Fibroblast of skin of left biceps (primary cell): ENCODE measurements around the gene IL17RC.
"Not testable (repeated sequence)": the region's sequence is repeated elsewhere in the genome, so short reads cannot be mapped to it uniquely, and the experiment has no call there.

ENCODE experiments used
- DNase-seq, 2 experiments: peaks; one replicate each; pipeline ENCODE4 v3.0.0-alpha.2; 2013; ENCODE audit warnings: low read depth in 2 of 2

Gene IL17RC

GRCh38 chr3:9915254-9916141 is 1.4 kb upstream of the IL17RC start:
- no peak for DNase-seq

GRCh38 chr3:9916346-9916733 is 558 bp upstream of the IL17RC start:
- no peak for DNase-seq

- DNase-seq = no peak
Measured at GRCh38 chr3:9917820-9918219, 922 bp downstream of the IL17RC start.

GRCh38 chr3:9918261-9919038 is 1.6 kb downstream of the IL17RC start:
- no peak for DNase-seq

GRCh38 chr3:9928158-9928557 is 11.3 kb downstream of the IL17RC start:
- DNase-seq = no peak

- no peak for DNase-seq
Measured at GRCh38 chr3:9930804-9931418, 14.0 kb downstream of the IL17RC start.

- no peak for DNase-seq
Measured at GRCh38 chr3:9932535-9932842, 15.6 kb downstream of the IL17RC start.

- DNase-seq = no peak
Measured at GRCh38 chr3:9932843-9933560, 16.1 kb downstream of the IL17RC start.

GRCh38 chr3:9933561-9934234 is 16.8 kb downstream of the IL17RC start, which contains the start of gene CRELD1:
Gene CRELD1, plus strand, starts transcription at chr3:9933834. Its CDS starts 605 bp downstream, at chr3:9934439.
- peak; percentile 52 to 62 for DNase-seq

GRCh38 chr3:9934235-9934621 is 17.3 kb downstream of the IL17RC start:
- no peak for DNase-seq

GRCh38 chr3:9934993-9935392 is 18.1 kb downstream of the IL17RC start:
- DNase-seq = no peak

GRCh38 chr3:9935966-9936510 is 19.1 kb downstream of the IL17RC start:
- no peak for DNase-seq

- no peak for DNase-seq
Measured at GRCh38 chr3:9937486-9938238, 20.8 kb downstream of the IL17RC start.

- DNase-seq = no peak
Measured at GRCh38 chr3:9938966-9939365, 22.1 kb downstream of the IL17RC start.

- DNase-seq = not testable (repeated sequence)
Measured at GRCh38 chr3:9939906-9940305, 23.0 kb downstream of the IL17RC start.

- no peak for DNase-seq
Measured at GRCh38 chr3:9940746-9941145, 23.8 kb downstream of the IL17RC start.

GRCh38 chr3:9942164-9942563 is 25.3 kb downstream of the IL17RC start:
- no peak for DNase-seq

GRCh38 chr3:9942934-9943690 is 26.2 kb downstream of the IL17RC start:
- DNase-seq = no peak

- no peak for DNase-seq
Measured at GRCh38 chr3:9944271-9944670, 27.4 kb downstream of the IL17RC start.

- no peak for DNase-seq
Measured at GRCh38 chr3:9945358-9945757, 28.5 kb downstream of the IL17RC start.
